Activated T-helper 17 cell treated with anti-CD3 and anti-CD28 coated beads, Interleukin-2, amount 50 U/mL, for 72 hours (primary cell): ENCODE results near the gene HCFC2. TPM values are rescaled to one million over a fixed set of nuclear protein-coding genes. Genes with fewer than 3 reads are reported as not detected.
"Not testable (repeated sequence)": the region's sequence is repeated elsewhere in the genome, so short reads cannot be mapped to it uniquely, and the experiment has no call there.

Source experiments
- ATAC-seq: fragments of 150-1000 bp; cut with Tn5 transposase; replicated peaks from 2 replicates; pipeline ENCODE4 v1.10.0; 2021; ENCODE audit warnings: mild to moderate bottlenecking, moderate library complexity
- H3K27ac Mint-ChIP-seq: one replicate; pipeline ENCODE4 v1.8.0; 2022; ENCODE audit warnings: mixed read lengths
- H3K27me3 Mint-ChIP-seq: one replicate; pipeline ENCODE4 v1.8.0; 2022; ENCODE audit warnings: mixed read lengths
- H3K36me3 Mint-ChIP-seq: one replicate; pipeline ENCODE4 v1.8.0; 2022; ENCODE audit warnings: low read depth, mild to moderate bottlenecking, mixed read lengths
- H3K4me1 Mint-ChIP-seq: one replicate; pipeline ENCODE4 v1.8.0; 2022; ENCODE audit warnings: mixed read lengths
- H3K4me3 Mint-ChIP-seq: one replicate; pipeline ENCODE4 v1.8.0; 2022; ENCODE audit warnings: mild to moderate bottlenecking, mixed read lengths
- H3K9me3 Mint-ChIP-seq: one replicate; pipeline ENCODE4 v1.8.0; 2022; ENCODE audit warnings: mixed read lengths
- total RNA-seq, 2 donors: library from RNA; stranded (reverse); gene quantifications; one replicate each; pipeline ENCODE4 v1.2.3, GENCODE V29; 2022

The HCFC2 gene
- total RNA-seq, 2 donors from 2014 or later, result 9.2 to 11.7 TPM

DNA sequence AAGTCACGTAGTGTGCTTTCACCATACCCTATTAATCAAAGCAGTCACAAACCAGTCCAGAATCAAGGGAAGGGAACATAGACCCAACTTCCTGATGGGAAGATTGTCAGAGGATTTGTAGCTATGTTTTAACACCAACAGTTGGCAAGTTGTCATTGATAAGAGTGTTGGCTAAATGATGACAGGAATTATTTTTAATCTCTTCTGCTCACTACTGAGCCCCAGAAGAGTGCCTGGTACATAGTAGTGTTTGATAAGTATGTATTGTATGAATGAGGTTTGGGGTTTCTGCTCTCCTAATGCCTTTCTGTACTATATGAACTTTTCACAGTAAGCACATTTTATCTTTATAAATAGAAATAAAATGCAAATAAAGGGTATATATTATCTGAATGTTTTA lies 14.7 kb downstream of the HCFC2 start:
- no peak for ATAC-seq
- Mint-ChIP-seq H3K36me3 (peaks cover 67% of the 10 kb centered on the region), H3K27ac (no peak overlapping the region), H3K9me3 (no peaks in the 10 kb centered on the region), H3K27me3 (no peaks in the 10 kb centered on the region), H3K4me1 (peaks cover 5% of the 10 kb centered on the region), H3K4me3 (no peak overlapping the region)

DNA sequence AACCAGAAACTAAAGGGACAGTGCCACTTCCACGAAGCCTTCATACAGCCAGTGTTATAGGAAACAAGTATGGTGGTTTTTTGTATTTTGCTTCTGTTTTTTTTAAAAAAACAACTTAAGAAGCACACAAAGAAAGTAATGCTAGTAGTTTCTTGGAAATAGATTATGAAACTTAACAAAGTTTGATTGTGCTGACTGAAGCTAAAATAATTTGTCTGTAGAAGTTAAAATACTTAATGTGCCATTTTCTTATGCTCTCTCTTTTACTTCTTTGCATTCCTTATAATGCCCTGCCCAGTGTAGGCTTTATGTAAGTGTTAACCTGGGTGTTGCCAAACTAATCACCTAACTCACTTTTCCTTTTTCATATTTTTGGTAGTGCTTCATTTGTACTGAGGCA lies 16.4 kb downstream of the HCFC2 start:
- Mint-ChIP-seq H3K9me3 (no peaks in the 10 kb centered on the region), H3K4me3 (no peak overlapping the region), H3K36me3 (peaks cover 73% of the 10 kb centered on the region), H3K27me3 (no peaks in the 10 kb centered on the region), H3K4me1 (peaks cover 14% of the 10 kb centered on the region), H3K27ac (no peak overlapping the region)
- no peak for ATAC-seq

GRCh38 chr12:104083769-104084475 lies 19.6 kb downstream of the HCFC2 start:
- Mint-ChIP-seq H3K4me3 (peak overlapping the region; percentile 36), H3K9me3 (no peaks in the 10 kb centered on the region), H3K27me3 (no peaks in the 10 kb centered on the region), H3K4me1 (peaks cover 14% of the 10 kb centered on the region), H3K27ac (peak overlapping the region; percentile 58), H3K36me3 (peaks cover 74% of the 10 kb centered on the region)
- ATAC-seq, result peak; percentile 98

DNA sequence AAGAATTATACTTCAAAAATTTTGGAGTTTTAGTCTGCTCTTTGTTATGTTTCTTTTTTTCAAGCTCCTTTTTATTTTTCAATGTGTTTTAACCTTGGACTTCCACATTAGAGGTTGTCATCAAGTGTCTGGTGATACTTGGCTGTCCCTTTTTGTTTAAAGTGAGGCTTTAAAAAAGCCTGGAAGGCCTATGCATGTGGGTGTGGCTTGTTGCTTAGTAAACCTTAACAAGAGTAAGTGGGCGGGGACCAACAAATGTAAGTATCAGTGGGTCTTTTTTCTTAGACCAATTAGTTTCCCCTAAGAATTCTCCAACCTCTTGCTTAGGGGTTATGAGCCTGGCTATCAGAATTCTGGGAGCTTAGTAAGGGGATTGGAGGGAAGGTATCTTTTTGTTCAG lies 26.4 kb downstream of the HCFC2 start:
- Mint-ChIP-seq H3K4me3 (no peak overlapping the region), H3K27me3 (no peaks in the 10 kb centered on the region), H3K27ac (no peak overlapping the region), H3K9me3 (no peaks in the 10 kb centered on the region), H3K4me1 (peaks cover 11% of the 10 kb centered on the region), H3K36me3 (peaks cover 77% of the 10 kb centered on the region)
- no peak for ATAC-seq

DNA sequence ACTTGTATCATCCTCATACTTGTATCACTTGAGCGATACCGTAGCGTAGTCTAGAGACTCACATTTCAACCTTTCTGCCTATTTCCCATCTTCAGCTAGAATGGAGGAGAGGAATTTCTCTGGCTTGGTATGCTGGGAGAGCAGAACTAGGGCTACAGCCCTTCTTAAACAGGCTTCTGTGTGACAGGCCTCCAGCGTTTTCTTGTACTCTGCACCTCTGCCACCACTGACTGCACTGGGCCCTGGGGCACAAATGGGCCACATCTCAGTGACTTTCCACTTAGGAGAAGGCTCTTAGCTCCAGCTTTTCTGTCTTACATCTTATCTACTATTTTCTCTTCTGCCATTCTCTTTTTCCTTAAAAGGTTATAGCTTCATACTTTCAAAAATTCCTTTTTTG lies 26.8 kb downstream of the HCFC2 start:
- Mint-ChIP-seq H3K36me3 (peaks cover 72% of the 10 kb centered on the region), H3K9me3 (no peaks in the 10 kb centered on the region), H3K4me3 (no peak overlapping the region), H3K4me1 (peaks cover 11% of the 10 kb centered on the region), H3K27me3 (no peaks in the 10 kb centered on the region), H3K27ac (no peak overlapping the region)
- no peak for ATAC-seq

DNA sequence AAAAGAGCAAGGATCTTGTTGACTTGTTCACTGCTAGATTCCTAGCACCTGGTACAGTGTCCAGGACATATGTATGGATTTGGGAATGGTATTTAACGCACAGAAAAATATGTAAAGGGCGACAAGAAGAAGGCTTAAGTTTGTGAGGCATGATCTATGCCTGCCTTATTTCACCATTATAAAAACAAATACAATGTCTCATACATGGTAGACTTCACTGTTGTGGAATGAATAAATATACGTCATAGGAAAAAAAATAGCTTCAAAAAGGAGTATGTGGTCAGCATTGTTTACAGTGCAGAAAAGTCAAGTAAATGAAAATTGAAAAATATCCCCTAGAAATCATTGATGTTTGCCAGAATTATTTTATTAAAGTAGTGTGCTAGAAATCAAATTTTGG lies 30.0 kb downstream of the HCFC2 start:
- H3K27ac Mint-ChIP-seq, result peak overlapping the region; percentile 17
- no peaks in the 10 kb centered on the region for H3K9me3 Mint-ChIP-seq
- peaks cover 76% of the 10 kb centered on the region for H3K36me3 Mint-ChIP-seq
- H3K4me1 Mint-ChIP-seq, result peaks cover 11% of the 10 kb centered on the region
- H3K27me3 Mint-ChIP-seq, result no peaks in the 10 kb centered on the region
- H3K4me3 Mint-ChIP-seq, result no peak overlapping the region
- no peak for ATAC-seq

GRCh38 chr12:104095289-104095688 lies 31.0 kb downstream of the HCFC2 start:
- ATAC-seq, result peak; percentile 62
- Mint-ChIP-seq H3K27me3 (no peaks in the 10 kb centered on the region), H3K9me3 (no peaks in the 10 kb centered on the region), H3K4me1 (peaks cover 11% of the 10 kb centered on the region), H3K27ac (peak overlapping the region; percentile 17), H3K4me3 (no peak overlapping the region), H3K36me3 (peaks cover 68% of the 10 kb centered on the region)

- Mint-ChIP-seq H3K4me3 (no peak overlapping the region), H3K4me1 (peaks cover 11% of the 10 kb centered on the region), H3K36me3 (peaks cover 86% of the 10 kb centered on the region), H3K27ac (no peak overlapping the region), H3K9me3 (no peaks in the 10 kb centered on the region), H3K27me3 (no peaks in the 10 kb centered on the region)
- ATAC-seq, result no peak
Observed at GRCh38 chr12:104097954-104098353, 33.6 kb downstream of the HCFC2 start.

DNA sequence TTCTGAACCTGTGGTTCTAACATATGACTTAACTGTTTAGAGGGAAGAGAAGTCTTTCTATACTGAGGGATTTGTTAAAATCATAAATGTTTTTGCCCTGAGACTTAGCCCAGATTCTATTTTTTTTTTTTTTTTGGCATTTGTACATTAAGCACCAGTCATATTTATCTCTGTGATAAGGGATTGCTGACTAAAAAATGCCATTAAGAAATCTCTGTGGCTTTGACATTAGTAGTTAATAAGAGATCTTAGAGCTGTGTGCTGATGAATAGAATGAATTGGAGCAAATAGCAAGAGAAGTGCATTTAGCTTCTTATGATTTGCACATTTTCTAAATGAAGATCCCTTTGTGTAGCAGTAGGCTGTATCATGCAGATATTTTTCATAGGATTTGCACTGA lies 41.1 kb downstream of the HCFC2 start:
- Mint-ChIP-seq H3K4me3 (no peak overlapping the region), H3K4me1 (peaks cover 9% of the 10 kb centered on the region), H3K36me3 (peaks cover 34% of the 10 kb centered on the region), H3K27ac (no peak overlapping the region), H3K27me3 (no peaks in the 10 kb centered on the region), H3K9me3 (no peaks in the 10 kb centered on the region)
- ATAC-seq, result no peak

GRCh38 chr12:104106965-104107364 lies 42.6 kb downstream of the HCFC2 start:
- Mint-ChIP-seq H3K4me1 (peaks cover 9% of the 10 kb centered on the region), H3K27ac (peak overlapping the region; percentile 1), H3K9me3 (no peaks in the 10 kb centered on the region), H3K36me3 (peaks cover 19% of the 10 kb centered on the region), H3K4me3 (no peak overlapping the region), H3K27me3 (no peaks in the 10 kb centered on the region)
- ATAC-seq, result no peak

DNA sequence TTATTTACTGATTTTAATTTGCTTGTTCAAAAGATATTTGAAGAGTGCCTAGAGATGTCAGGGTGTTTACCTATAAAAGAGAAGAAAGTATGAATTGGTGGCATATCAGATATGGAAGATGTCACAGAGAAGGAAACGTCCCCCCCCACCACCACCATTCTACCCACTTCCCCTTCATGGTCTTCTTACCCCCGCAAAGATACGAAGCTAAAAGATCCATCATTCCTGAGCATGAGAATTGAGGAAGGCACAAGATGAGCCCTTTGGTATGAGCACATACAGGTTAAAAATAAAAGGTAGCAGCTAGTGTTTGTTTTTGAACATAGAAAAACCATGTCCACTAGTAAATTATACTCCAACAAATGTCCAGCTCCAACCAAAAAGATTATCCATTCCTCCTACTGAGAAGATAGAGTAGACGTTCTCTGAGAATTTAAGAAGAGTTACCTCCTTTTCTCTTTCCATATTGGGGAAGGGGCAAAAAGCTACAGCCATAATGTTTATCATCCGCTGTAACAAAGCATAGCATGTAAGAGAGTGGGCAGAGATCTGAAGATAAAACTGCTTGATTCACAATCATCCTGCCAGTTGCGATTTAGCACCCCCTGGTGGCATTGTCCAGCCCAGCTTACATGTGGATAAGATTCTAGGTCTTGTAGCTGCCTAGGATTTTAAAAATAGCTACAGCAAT lies 44.6 kb downstream of the HCFC2 start:
- H3K27ac Mint-ChIP-seq, result peak overlapping the region; percentile 17
- no peaks in the 10 kb centered on the region for H3K27me3 Mint-ChIP-seq
- ATAC-seq, result peak; percentile 94
- no peak overlapping the region for H3K4me3 Mint-ChIP-seq
- H3K36me3 Mint-ChIP-seq, result peaks cover 6% of the 10 kb centered on the region
- H3K4me1 Mint-ChIP-seq, result peaks cover 9% of the 10 kb centered on the region
- no peaks in the 10 kb centered on the region for H3K9me3 Mint-ChIP-seq

DNA sequence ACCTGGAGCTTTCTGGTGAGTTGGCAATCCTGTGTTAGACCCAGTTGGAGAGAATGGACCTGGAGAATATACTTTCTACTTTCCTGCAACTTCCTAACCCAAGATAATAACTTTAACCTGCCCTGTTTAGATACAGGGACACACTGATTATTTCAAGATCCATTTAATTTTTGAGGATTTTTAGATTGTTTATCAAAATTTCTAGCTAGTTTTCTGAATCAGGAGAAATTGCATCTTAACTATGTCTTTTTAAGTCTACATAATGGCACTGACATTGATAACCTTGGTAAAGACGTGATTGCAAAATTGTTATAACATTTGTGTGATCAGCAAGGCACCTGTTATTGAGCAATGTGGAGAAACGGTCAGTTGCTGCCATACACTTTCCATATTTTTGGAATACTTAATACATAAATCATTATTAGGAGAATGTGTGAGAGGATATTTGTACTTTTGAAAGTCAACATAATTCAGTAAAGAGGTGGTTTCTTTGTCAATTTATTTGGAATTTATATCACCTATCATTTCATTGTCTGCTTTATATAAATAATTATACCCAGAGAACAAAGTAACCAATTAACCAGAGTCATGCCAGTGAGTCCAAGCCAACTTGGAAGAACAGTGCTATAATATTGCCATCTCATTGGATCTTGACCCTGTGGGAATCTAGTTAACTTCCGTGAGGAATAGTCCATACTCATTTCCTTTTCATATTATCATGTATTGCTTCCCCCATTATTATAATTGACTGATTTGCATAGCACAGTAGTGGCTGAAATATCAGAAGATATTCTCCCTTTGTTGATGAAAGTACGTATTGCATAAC lies 45.3 kb downstream of the HCFC2 start:
- Mint-ChIP-seq H3K36me3 (peaks cover 7% of the 10 kb centered on the region), H3K27me3 (no peaks in the 10 kb centered on the region), H3K9me3 (no peaks in the 10 kb centered on the region), H3K4me1 (peaks cover 9% of the 10 kb centered on the region), H3K4me3 (no peak overlapping the region), H3K27ac (no peak overlapping the region)
- ATAC-seq, result no peak

- not testable (repeated sequence) for ATAC-seq, H3K27me3 Mint-ChIP-seq, H3K4me1 Mint-ChIP-seq, H3K4me3 Mint-ChIP-seq, H3K27ac Mint-ChIP-seq, H3K9me3 Mint-ChIP-seq
- peaks cover 46% of the 10 kb centered on the region for H3K36me3 Mint-ChIP-seq
Observed at GRCh38 chr12:104114834-104115586, 50.7 kb downstream of the HCFC2 start.

DNA sequence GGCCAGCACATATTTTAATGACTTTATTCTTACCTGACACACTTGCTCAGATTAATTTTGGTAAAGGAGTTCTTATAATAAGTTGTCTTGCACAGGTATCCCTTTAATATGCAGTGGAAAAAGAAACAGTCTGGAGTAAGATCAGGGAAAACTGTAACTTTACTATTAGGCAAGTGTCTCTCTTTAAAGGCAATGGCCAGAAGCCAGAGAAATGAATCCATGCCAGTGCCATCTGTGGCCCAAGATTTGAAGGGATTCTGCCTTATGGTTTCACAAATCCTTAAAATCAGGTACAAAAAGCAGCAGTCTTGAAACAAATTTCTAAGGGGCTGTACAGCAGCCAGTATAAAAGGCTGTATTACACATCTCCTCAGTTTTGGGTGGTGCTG lies 51.2 kb downstream of the HCFC2 start:
- no peak for ATAC-seq
- Mint-ChIP-seq H3K9me3 (no peaks in the 10 kb centered on the region), H3K36me3 (peaks cover 52% of the 10 kb centered on the region), H3K4me3 (no peak overlapping the region), H3K4me1 (no peaks in the 10 kb centered on the region), H3K27me3 (no peaks in the 10 kb centered on the region), H3K27ac (peak overlapping the region; percentile 8)
